H1 (cell line): ENCODE measurements around the gene RAD23B. TPM values are rescaled to one million over a fixed set of nuclear protein-coding genes. Genes with fewer than 3 reads are reported as not detected.

ENCODE experiments used
- CTCF ChIA-PET: fragments of 300-600 bp; sonication (Branson Sonifier 250); formaldehyde crosslinking; loops from one replicate; lab custom pipeline; 2021; ENCODE audit not compliant: partially characterized antibody; lab: Charles Lee
- POLR2A ChIA-PET: fragments of 300-600 bp; sonication (Branson Sonifier 250); formaldehyde crosslinking; loops from one replicate; lab custom pipeline; 2021; ENCODE audit warnings: inconsistent platforms; ENCODE audit not compliant: partially characterized antibody; lab: Charles Lee
- DNase-seq, 2 experiments: peaks; one replicate each; pipeline versions ENCODE4 v3.0.0 to v3.0.0-alpha.2; 2010 to 2022; ENCODE audit warnings: low spot score in 2 of 2, low read depth in 1 of 2, mixed read lengths in 1 of 2
- FAIRE-seq: peaks from 2 replicates; lab custom pipeline; 2011; peaks lifted over from hg19 to GRCh38; lab: Jason Lieb, UNC
- H2AFZ ChIP-seq: 2 replicates; pipeline ENCODE4 v1.8.1; 2012; ENCODE audit warnings: low read length, inconsistent platforms
- H2AK5ac ChIP-seq: 2 replicates; pipeline ENCODE4 v1.6.1; 2013; ENCODE audit warnings: low read depth, low read length
- H2BK120ac ChIP-seq: replicated peaks from 2 replicates; pipeline ENCODE3; 2013; ENCODE audit warnings: low read depth, low read length, inconsistent platforms
- H2BK12ac ChIP-seq: 2 replicates; pipeline ENCODE4 v1.6.1; 2013; ENCODE audit warnings: low read depth, low read length
- H2BK15ac ChIP-seq: 2 replicates; pipeline ENCODE4 v1.6.1; 2013; ENCODE audit warnings: low read length
- H2BK20ac ChIP-seq: 2 replicates; pipeline ENCODE4 v1.6.1; 2013; ENCODE audit warnings: low read length
- H2BK5ac ChIP-seq: 2 replicates; pipeline ENCODE4 v1.6.1; 2013; ENCODE audit warnings: low read depth, low read length
- H3K14ac ChIP-seq: 2 replicates; pipeline ENCODE4 v1.6.1; 2013; ENCODE audit warnings: inconsistent platforms; ENCODE audit not compliant: insufficient read length
- H3K18ac ChIP-seq: 2 replicates; pipeline ENCODE4 v1.6.1; 2013; ENCODE audit warnings: low read length; ENCODE audit errors: extremely low read depth
- H3K23ac ChIP-seq: 2 replicates; pipeline ENCODE4 v1.6.1; 2013; ENCODE audit warnings: inconsistent platforms; ENCODE audit not compliant: insufficient read length
- H3K23me2 ChIP-seq: 2 replicates; pipeline ENCODE4 v1.6.1; 2013; ENCODE audit warnings: low read depth, low read length
- H3K27ac ChIP-seq: 2 replicates; pipeline ENCODE4 v1.6.1; 2011; ENCODE audit warnings: low read depth, low read length, inconsistent platforms
- H3K27me3 ChIP-seq, 4 experiments: replicated peaks in 1 of 4; 1 replicate in 1 of 4; 2 replicates in 3 of 4; pipeline versions ENCODE4 v1.6.1 to v1.8.1; 2011 to 2013; ENCODE audit warnings: low read length in 3 of 4, mild to moderate bottlenecking in 3 of 4, inconsistent platforms in 2 of 4, mixed read lengths in 2 of 4, moderate library complexity in 1 of 4; ENCODE audit not compliant: control insufficient read depth in 3 of 4, insufficient read depth in 3 of 4; ENCODE audit errors: extremely low read depth in 1 of 4
- H3K36me3 ChIP-seq, 4 experiments: 2 replicates each; pipeline versions ENCODE4 v1.6.1 to v1.8.1; 2011 to 2013; ENCODE audit warnings: mild to moderate bottlenecking in 4 of 4, low read length in 3 of 4, moderate library complexity in 2 of 4, control low read depth in 1 of 4, inconsistent platforms in 1 of 4; ENCODE audit not compliant: insufficient read depth in 4 of 4, control insufficient read depth in 2 of 4
- H3K4ac ChIP-seq: replicated peaks from 2 replicates; pipeline ENCODE3; 2013; ENCODE audit warnings: low read length, low read depth, mixed read lengths, inconsistent platforms; ENCODE audit not compliant: insufficient read length
- H3K4me1 ChIP-seq, 4 experiments: replicated peaks in 1 of 4; 1 replicate in 1 of 4; 2 replicates in 3 of 4; pipeline versions ENCODE4 v1.6.1 to v1.8.1; 2011 to 2013; ENCODE audit warnings: low read length in 3 of 4, inconsistent platforms in 2 of 4, mixed read lengths in 1 of 4; ENCODE audit not compliant: insufficient read depth in 4 of 4, control insufficient read depth in 3 of 4
- H3K4me2 ChIP-seq, 2 experiments: 2 replicates each; pipeline versions ENCODE4 v1.6.1 to v1.8.1; 2011 to 2013; ENCODE audit warnings: low read depth in 2 of 2, low read length in 2 of 2, control low read depth in 1 of 2, inconsistent platforms in 1 of 2, mild to moderate bottlenecking in 1 of 2; ENCODE audit not compliant: insufficient read depth in 1 of 2
- H3K4me3 ChIP-seq, 4 experiments: fragments of 200-600, 300-600 bp in 1 of 4; sonication (generic), shearing (Covaris generic), sonication (Bioruptor Twin) in 1 of 4; 2 replicates each; pipeline versions ENCODE4 v1.5.1 to v1.8.1; 2011 to 2016; ENCODE audit warnings: low read length in 4 of 4, low read depth in 3 of 4, control low read depth in 2 of 4, inconsistent platforms in 2 of 4, mild to moderate bottlenecking in 2 of 4, mixed read lengths in 1 of 4, moderate library complexity in 1 of 4; ENCODE audit not compliant: insufficient read depth in 2 of 4; ENCODE audit errors: extremely low read depth in 1 of 4
- H3K56ac ChIP-seq: replicated peaks from 2 replicates; pipeline ENCODE3; 2013; ENCODE audit warnings: low read depth, mild to moderate bottlenecking, mixed read lengths, low read length, inconsistent platforms; ENCODE audit not compliant: insufficient read length
- H3K79me1 ChIP-seq: 2 replicates; pipeline ENCODE4 v1.6.1; 2013; ENCODE audit warnings: low read depth, low read length, control low read depth
- H3K79me2 ChIP-seq, 2 experiments: 2 replicates each; pipeline versions ENCODE4 v1.6.1 to v1.8.1; 2012 to 2013; ENCODE audit warnings: low read length in 2 of 2, mild to moderate bottlenecking in 2 of 2, inconsistent platforms in 1 of 2; ENCODE audit not compliant: insufficient read depth in 2 of 2, control insufficient read depth in 1 of 2
- H3K9ac ChIP-seq, 4 experiments: replicated peaks in 1 of 4; 1 replicate in 1 of 4; 2 replicates in 3 of 4; pipeline versions ENCODE4 v1.6.1 to v1.8.1; 2011 to 2013; ENCODE audit warnings: low read depth in 3 of 4, low read length in 3 of 4, control low read depth in 2 of 4, mild to moderate bottlenecking in 2 of 4, moderate library complexity in 2 of 4, inconsistent platforms in 1 of 4; ENCODE audit errors: extremely low read depth in 1 of 4
- H3K9me3 ChIP-seq, 2 experiments: 2 replicates each; pipeline versions ENCODE4 v1.6.1 to v1.8.1; 2012 to 2013; ENCODE audit warnings: mild to moderate bottlenecking in 2 of 2, moderate library complexity in 2 of 2, control low read depth in 1 of 2, inconsistent platforms in 1 of 2, low read depth in 1 of 2, low read length in 1 of 2, mixed read lengths in 1 of 2; ENCODE audit not compliant: insufficient read depth in 2 of 2
- H4K20me1 ChIP-seq, 2 experiments: replicated peaks in 1 of 2; 2 replicates each; pipeline versions ENCODE3 to v1.8.1; 2011 to 2013; ENCODE audit warnings: inconsistent platforms in 2 of 2, low read length in 2 of 2, mild to moderate bottlenecking in 1 of 2; ENCODE audit not compliant: insufficient read depth in 2 of 2, control insufficient read depth in 1 of 2
- H4K5ac ChIP-seq: 2 replicates; pipeline ENCODE4 v1.6.1; 2013; ENCODE audit warnings: low read length, low read depth, mixed read lengths, inconsistent platforms; ENCODE audit not compliant: insufficient read length
- H4K8ac ChIP-seq: 2 replicates; pipeline ENCODE4 v1.8.0; 2013; ENCODE audit warnings: mild to moderate bottlenecking, moderate library complexity, low read length, inconsistent platforms; ENCODE audit not compliant: insufficient read depth; ENCODE audit errors: extremely low read depth
- H4K91ac ChIP-seq: replicated peaks from 2 replicates; pipeline ENCODE3; 2013; ENCODE audit warnings: low read length, mixed read lengths, inconsistent platforms; ENCODE audit not compliant: insufficient read length
- ATF2 ChIP-seq: IDR thresholded peaks from 2 replicates; pipeline ENCODE4 v1.6.1; 2012; ENCODE audit warnings: low read length, inconsistent platforms
- BACH1 ChIP-seq: IDR thresholded peaks from 2 replicates; pipeline ENCODE4 v1.6.1; 2012; ENCODE audit warnings: low read length, improper control_type of control experiment
- CHD2 ChIP-seq: IDR thresholded peaks from 2 replicates; pipeline ENCODE4 v1.6.1; 2012; ENCODE audit warnings: low read length, improper control_type of control experiment
- NRF1 ChIP-seq: IDR thresholded peaks from 2 replicates; pipeline ENCODE4 v1.6.1; 2011; ENCODE audit warnings: mild to moderate bottlenecking, low read depth, low read length, improper control_type of control experiment
- PHF8 ChIP-seq: fragments of 200-600 bp; sonication (generic); conservative IDR thresholded peaks from 2 replicates; pipeline ENCODE4 v1.7.1; 2012; ENCODE audit warnings: low read depth, mild to moderate bottlenecking, inconsistent platforms, low read length, moderate library complexity
- SP4 ChIP-seq: IDR thresholded peaks from 2 replicates; pipeline ENCODE4 v1.6.1; 2012; ENCODE audit warnings: low read length, inconsistent platforms
- SRF ChIP-seq: IDR thresholded peaks from 2 replicates; pipeline ENCODE4 v1.6.1; 2011; ENCODE audit warnings: mild to moderate bottlenecking, low read depth, low read length, moderate library complexity
- SUZ12 ChIP-seq: fragments of 200-600 bp; sonication (generic); IDR thresholded peaks from 2 replicates; pipeline ENCODE4 v1.6.1; 2012; ENCODE audit warnings: mild to moderate bottlenecking, inconsistent platforms, low read length, moderate library complexity, mixed read lengths
- WGBS, 2 experiments: shearing (Covaris generic) in 1 of 2; methylation state at CpG; one replicate each; pipeline versions ENCODE4 v1.1.6 to v1.1.7; 2013 to 2015; ENCODE audit warnings: low lambda C conversion rate in 2 of 2, mixed read lengths in 2 of 2, inconsistent platforms in 1 of 2, low coverage in 1 of 2, missing lambda C conversion rate in 1 of 2; ENCODE audit not compliant: insufficient replicate concordance in 2 of 2, insufficient coverage in 1 of 2, insufficient read length in 1 of 2; ENCODE audit errors: extremely low coverage in 1 of 2, missing lambda C conversion rate in 1 of 2; 5-methylcytosine and 5-hydroxymethylcytosine counted together
- polyA plus RNA-seq, 7 experiments: library from polyadenylated mRNA; depleted of rRNA in 3 of 7; stranded (reverse) in 5 of 7; unstranded in 2 of 7; fragments of >200 nt in 5 of 7; fragments of 200-250 nt in 2 of 7; gene quantifications; 1 replicate in 5 of 7; 2 replicates in 1 of 7; 4 replicates in 1 of 7; pipeline versions ENCODE4 v1.2.1 to v1.2.3, GENCODE V29; 2011 to 2013; ENCODE audit warnings: missing spikeins in 2 of 7, mixed read lengths in 2 of 7
- total RNA-seq: library from RNA; stranded (reverse); fragmentation: NEBNext Ultra II Directional; extraction: Animal tissue kit (Norgen Biotek cat#: 25700); gene quantifications from 2 replicates; pipeline ENCODE4 v1.2.1, GENCODE V29; 2021

Gene RAD23B
- total and polyA plus RNA-seq, 2 of the 8 experiments (the other 6 are each of a cell fraction or from before 2014, with no cell fraction given) = 97.1 to 165 TPM

GRCh38 chr9:107249131-107249533 lies 33.9 kb upstream of the RAD23B start:
- no peak overlapping the region for H3K56ac ChIP-seq
- FAIRE-seq = no peak
- no peak overlapping the region for H3K14ac ChIP-seq
- H3K36me3 ChIP-seq = no peaks in the 10 kb centered on the region
- peak overlapping the region; percentile 87 for H2BK5ac ChIP-seq
- peak overlapping the region; percentile 53; the same call in 1 of the 2 replicates for H3K27ac ChIP-seq
- DNase-seq = no peak
- H2BK120ac ChIP-seq = no peak overlapping the region
- no peaks in the 10 kb centered on the region for H3K79me2 ChIP-seq
- H4K8ac ChIP-seq = no peak overlapping the region
- 0 out of 2 replicates have a peak overlapping the region, but pooled peaks have one; percentile 82 for H2AFZ ChIP-seq
- H3K27me3 ChIP-seq = no peaks in the 10 kb centered on the region
- no peak overlapping the region for H2AK5ac ChIP-seq
- no peaks in the 10 kb centered on the region for H4K20me1 ChIP-seq
- no peak overlapping the region for H2BK15ac ChIP-seq
- H2BK20ac ChIP-seq = peak overlapping the region; percentile 76; the same call in 1 of the 2 replicates
- WGBS, 2 experiments = 39% methylated on average over 2 of the region's 2 CpGs; no CpG with 5 or more reads in 1 of the 2 experiments
- H3K9me3 ChIP-seq = no peaks in the 10 kb centered on the region
- peaks cover 0 to 7% (median 3%) of the 10 kb centered on the region in 4 experiments; a peak in 3 of 7 replicates for H3K4me1 ChIP-seq
- H3K23ac ChIP-seq = no peak overlapping the region
- ChIA-PET POLR2A (interaction anchor here (1.0 to 1.3 kb wide), 2 partner anchors 12 to 35 kb away, joined by 5 to 9 read pairs; partner anchors contain the start of gene RAD23B), CTCF (interaction anchor here (0.6 to 1.2 kb wide), 5 partner anchors 21 to 54 kb away, joined by 3 to 4 read pairs (median 3); no protein-coding TSS in a partner anchor)
- peak overlapping the region; percentile 36 for H4K91ac ChIP-seq
- H3K4ac ChIP-seq = no peak overlapping the region
- peak overlapping the region in 1 of 4 experiments; percentile 31; a peak in 2 of 8 replicates for H3K4me3 ChIP-seq
- no peak overlapping the region; the same call in 1 of the 2 replicates for H3K18ac ChIP-seq
- peak overlapping the region in 1 of 4 experiments; percentile 46; a peak in 2 of 7 replicates for H3K9ac ChIP-seq
- H3K79me1 ChIP-seq = no peaks in the 10 kb centered on the region
- H3K4me2 ChIP-seq = peak overlapping the region in 1 of 2 experiments; percentile 40; a peak in 1 of 4 replicates
- no peaks in the 10 kb centered on the region for H3K23me2 ChIP-seq
- H4K5ac ChIP-seq = peak overlapping the region; percentile 7
- H2BK12ac ChIP-seq = peak overlapping the region; percentile 18; the same call in 1 of the 2 replicates
- TF ChIP-seq BACH1 = no peak
- TF ChIP-seq CHD2 = no peak
- no peak for TF ChIP-seq PHF8
- no peak for TF ChIP-seq NRF1
- no peak for TF ChIP-seq SRF
- TF ChIP-seq SP4 = no peak
- TF ChIP-seq ATF2 = no peak
- TF ChIP-seq SUZ12 = no peak
